HG03159 (cell line): Measurements from ENCODE around the gene ENDOV.

Experiments used
- ATAC-seq: cut with Tn5 transposase; IDR thresholded peaks from one replicate; pipeline ENCODE4 v1.9.1; 2021; ENCODE audit warnings: mild to moderate bottlenecking, moderate library complexity; ENCODE audit not compliant: unreplicated experiment

The ENDOV gene

DNA sequence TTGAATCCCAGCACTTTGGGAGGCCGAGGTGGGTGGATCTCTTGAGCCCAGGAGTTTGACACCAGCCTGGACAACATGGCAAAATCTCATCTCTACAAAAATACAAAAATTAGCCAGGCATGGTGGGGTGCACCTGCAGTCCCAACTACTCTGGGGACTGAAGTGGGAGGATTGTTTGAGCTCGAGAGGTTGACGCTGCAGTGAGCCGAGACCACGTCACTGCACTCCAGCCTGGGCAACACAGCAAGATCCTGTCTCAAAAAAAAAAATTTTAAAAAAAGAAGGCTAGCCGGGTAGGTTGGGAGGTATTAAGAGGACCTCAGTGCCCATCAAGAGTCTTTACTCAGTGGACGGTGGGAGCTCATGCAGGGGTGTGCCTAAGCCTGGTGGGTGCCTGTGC lies 65.3 kb downstream of the ENDOV start:
- ATAC-seq = no peak

DNA sequence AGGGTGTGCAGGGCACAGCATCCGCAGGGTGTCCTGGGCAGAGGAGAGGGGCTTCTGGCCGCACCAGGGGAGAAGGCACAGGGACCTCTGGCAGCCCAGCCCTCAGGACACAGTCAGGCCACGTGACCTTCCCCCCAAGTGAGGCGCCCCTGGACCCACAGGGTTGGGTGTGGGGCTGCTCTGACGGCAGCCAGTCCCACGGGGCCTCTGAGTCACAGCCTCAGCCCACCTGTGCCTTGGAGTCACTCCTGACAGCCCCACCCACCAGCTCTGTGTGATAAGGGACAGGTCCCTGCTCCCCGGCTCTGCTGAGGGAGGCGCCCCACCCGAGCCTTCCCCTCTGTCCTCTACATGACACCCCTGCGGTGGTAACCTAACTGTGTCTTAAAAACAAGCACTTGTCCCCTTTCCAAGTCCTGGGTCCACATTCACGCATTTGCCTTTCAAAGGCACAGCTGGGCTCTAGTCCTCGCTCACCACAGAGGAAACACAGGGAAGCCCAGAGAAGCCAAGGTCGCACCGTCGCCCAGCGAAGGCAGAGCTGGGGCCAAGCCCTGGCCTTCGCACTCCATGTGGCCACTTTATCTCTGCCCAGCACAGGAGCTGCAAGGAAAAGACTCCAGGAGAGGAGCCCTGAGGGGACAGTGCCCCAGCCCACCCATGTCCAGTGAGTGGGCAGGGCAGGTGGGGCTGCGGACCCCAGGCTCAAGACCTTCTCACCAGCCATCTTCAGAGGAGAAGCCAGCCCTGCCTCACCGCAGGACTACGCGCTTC lies 66.5 kb downstream of the ENDOV start:
- ATAC-seq = no peak

DNA sequence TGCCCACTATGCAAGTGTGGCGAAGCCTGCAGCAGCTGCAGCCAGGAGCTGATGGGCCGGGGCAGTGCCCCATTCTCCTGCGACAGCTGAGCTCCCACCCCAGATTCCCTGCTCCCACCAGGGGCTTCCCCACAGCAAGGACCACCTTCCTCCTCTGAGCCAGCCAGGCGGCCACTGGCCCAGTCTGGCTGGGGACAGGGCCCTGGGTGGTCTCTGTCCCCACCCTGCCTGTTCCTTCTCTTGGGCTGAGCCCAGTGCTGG lies 67.0 kb downstream of the ENDOV start:
- no peak for ATAC-seq

DNA sequence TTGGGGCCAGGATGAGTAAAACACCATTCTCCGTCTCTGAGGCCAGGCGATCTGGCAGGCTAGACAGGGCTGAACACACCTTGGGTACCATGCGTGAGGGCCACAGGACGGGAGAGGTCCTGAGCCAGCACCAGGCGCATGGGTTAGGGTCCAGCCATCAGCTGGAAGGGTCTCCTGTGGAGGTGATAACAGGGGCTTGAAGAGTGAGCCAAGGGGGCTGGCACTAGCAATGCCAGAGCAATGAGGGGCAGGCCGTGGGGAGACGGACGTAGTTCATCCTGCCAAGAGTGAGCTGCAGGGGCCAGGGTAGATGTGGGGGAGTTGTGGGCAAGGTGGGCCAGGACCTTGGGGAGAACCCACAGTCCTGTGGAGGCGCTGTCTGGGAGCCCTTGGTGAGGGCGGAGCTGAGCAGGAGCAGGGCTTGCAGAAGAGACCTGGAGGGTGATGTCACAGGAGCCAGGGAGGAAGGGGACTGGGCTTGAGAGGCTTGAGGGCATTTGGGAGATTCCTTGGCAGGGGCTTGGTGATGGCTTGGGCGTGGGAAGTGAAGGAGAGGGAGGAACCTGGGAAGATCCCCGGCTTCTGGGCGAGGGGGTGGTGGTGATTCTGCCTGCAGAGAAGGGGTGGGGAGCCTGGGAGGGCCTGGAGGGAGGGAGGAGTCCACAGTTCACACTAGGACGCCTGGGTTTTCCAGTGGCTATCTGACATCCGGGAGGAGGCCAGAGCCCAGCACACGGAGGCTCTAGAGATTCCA lies 67.8 kb downstream of the ENDOV start:
- no peak for ATAC-seq

DNA sequence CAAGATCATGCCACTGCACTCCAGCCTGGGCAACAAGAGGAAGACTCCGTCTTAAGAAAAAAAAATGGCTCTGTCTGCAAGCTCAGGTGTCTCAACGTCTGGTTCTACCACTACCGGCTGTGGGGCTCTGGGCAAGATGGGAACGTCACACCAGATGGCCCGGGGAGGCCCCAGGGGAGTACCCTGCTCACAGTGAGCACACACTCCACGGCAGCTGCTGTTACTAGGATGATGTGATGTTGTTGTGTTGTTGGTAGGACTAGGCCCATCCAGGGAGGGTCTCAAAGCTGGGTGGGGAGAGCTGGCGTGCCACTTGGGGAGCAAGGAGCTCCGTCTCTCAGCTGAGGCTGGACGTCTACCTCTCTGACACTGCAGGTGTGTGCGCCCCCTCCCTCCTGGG lies 70.9 kb downstream of the ENDOV start:
- ATAC-seq = no peak

DNA sequence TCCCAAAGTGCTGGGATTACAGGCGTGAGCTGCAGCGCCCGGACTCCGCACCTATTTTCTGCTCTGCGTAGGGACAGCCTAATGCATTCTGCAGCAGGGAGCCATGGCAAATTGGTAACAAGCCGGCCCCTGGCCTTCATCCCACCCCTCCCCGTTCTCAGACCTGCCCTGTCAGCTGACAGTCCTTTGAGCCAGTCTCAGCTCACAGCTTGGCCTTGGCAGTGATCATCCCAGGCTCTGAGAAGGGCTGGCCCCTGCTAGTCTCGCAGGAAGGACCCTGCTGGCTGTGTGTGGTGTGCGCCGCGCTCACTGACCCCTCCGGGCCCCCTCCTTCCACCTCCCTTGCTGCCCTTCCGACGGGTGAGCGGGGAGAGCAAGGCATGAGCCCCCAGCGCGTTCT lies 71.7 kb downstream of the ENDOV start:
- no peak for ATAC-seq

DNA sequence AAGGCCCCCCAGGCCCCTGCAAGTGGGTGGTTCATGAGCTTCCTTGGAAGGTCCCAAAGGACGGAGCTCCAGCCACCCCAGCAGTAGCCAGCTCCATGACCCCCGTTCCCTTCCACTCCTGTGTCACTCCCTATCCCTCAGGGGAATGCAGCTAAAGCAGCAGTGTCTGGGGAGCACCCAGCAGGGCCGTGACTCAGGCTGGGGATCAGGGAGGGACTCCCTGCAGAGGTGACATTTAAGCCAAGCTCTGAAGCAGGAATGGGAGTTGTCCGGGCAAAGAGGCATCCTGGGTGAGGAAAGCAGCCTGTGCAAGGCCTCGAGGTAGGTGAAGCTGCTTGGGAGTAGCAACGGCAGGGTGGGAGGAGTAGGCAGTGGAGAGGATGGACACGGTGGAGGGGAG lies 72.5 kb downstream of the ENDOV start:
- ATAC-seq = no peak
